ENCODE measurements around the gene UNK. TPM values are rescaled to one million over a fixed set of nuclear protein-coding genes. Genes with fewer than 3 reads are reported as not detected.

The UNK gene
- total and polyA plus RNA-seq, 7 experiments from 2014 or later, result 21.5 to 49.8 (median 39.7) TPM

- peaks cover 0 to 21% (median 5%) of the 10 kb centered on the region in 5 donors for H3K36me3 Mint-ChIP-seq
- H3K4me3 ChIP-seq (ENCODE audit: low read length), result peak overlapping the region; percentile 94
- CTCF ChIA-PET, result interaction anchor here (0.6 to 5.4 kb wide), 12 partner anchors 19 to 151 kb away, joined by 3 to 30 read pairs (median 3); partner anchors contain the start of genes GALK1, SMIM5, TRIM65 and WBP2
- peak overlapping the region; percentile 99 to 100 (median 100) for H3K27ac Mint-ChIP-seq
- H3K9me3 ChIP-seq (ENCODE audit: control insufficient read depth in 2 of 3, low read length in 3 of 3), result no peaks in the 10 kb centered on the region
- H3K9me3 Mint-ChIP-seq, result peaks cover 0 to 5% (median 0%) of the 10 kb centered on the region in 11 donors
- peaks cover 1 to 6% (median 5%) of the 10 kb centered on the region in 3 experiments for H3K36me3 ChIP-seq (ENCODE audit: control insufficient read depth in 2 of 3, insufficient read depth in 3 of 3, low read length in 3 of 3)
- H3K27me3 Mint-ChIP-seq, result peaks cover 0 to 3% (median 0%) of the 10 kb centered on the region in 5 donors
- DNase-seq, result peak in 1 of 9 donors; percentile 40
- intact Hi-C loops (cut with micrococcal nuclease), result loop anchor here (1.0 to 10.0 kb wide), 23 partner anchors 19 to 951 kb away; partner anchors contain the start of genes GGA3 (in 2 of the 2), MRPS7 (in 2 of the 2), TRIM65 (in 2 of the 2) and WBP2 (in 2 of the 2)
- no peak for ATAC-seq
- H3K4me1 ChIP-seq (ENCODE audit: control insufficient read depth in 2 of 2, insufficient read depth in 2 of 2, low read length in 2 of 2), result peaks cover 31 to 33% of the 10 kb centered on the region in 2 donors
- H3K27me3 ChIP-seq (ENCODE audit: control insufficient read depth in 2 of 2, insufficient read depth in 2 of 2, low read length in 2 of 2), result no peaks in the 10 kb centered on the region
- peak overlapping the region; percentile 84 to 98 (median 92) for H3K4me3 Mint-ChIP-seq
- H3K4me1 Mint-ChIP-seq, result peaks cover 23 to 60% (median 51%) of the 10 kb centered on the region in 7 donors
- H3K27ac ChIP-seq (ENCODE audit: low read depth, low read length), result peak overlapping the region; percentile 99
- POLR2A ChIA-PET, result interaction anchor here (0.7 to 6.9 kb wide), 26 partner anchors 8 to 766 kb away, joined by 3 to 106 read pairs (median 6); partner anchors contain the start of genes GALK1, GGA3, GRB2 and MIF4GD
Observed at GRCh38 chr17:75783803-75784472, 668 bp upstream of the UNK start.

- peak overlapping the region; percentile 99 to 100 (median 100) for H3K27ac Mint-ChIP-seq
- ATAC-seq (peak; percentile 84), DNase-seq (peak in 2 of 9 donors; percentile 39 to 93)
- H3K9me3 Mint-ChIP-seq, result no peaks in the 10 kb centered on the region
- H3K4me1 Mint-ChIP-seq, result peaks cover 19 to 53% (median 45%) of the 10 kb centered on the region in 7 donors
- no peaks in the 10 kb centered on the region for H3K27me3 ChIP-seq (ENCODE audit: control insufficient read depth in 2 of 2, insufficient read depth in 2 of 2, low read length in 2 of 2)
- intact Hi-C loops (cut with micrococcal nuclease), result loop anchor here (2.0 to 10.0 kb wide), 8 partner anchors 20 to 950 kb away; partner anchors contain the start of genes GALK1 (in 1 of the 2), MFSD11 (in 1 of the 2), MRPL38 (in 1 of the 2) and RHBDF2 (in 1 of the 2)
- ChIA-PET POLR2A (interaction anchor here (0.7 to 6.9 kb wide), 29 partner anchors 9 to 380 kb away, joined by 3 to 106 read pairs (median 7); partner anchors contain the start of genes GALK1, GRB2, MRPL38 and RECQL5), CTCF (interaction anchor here (0.8 to 5.4 kb wide), 3 partner anchors 32 to 109 kb away, joined by 3 to 30 read pairs (median 15); no protein-coding TSS in a partner anchor)
- peak overlapping the region; percentile 99 for H3K27ac ChIP-seq (ENCODE audit: low read depth, low read length)
- H3K36me3 ChIP-seq (ENCODE audit: control insufficient read depth in 2 of 3, insufficient read depth in 3 of 3, low read length in 3 of 3), result no peaks in the 10 kb centered on the region
- H3K4me3 ChIP-seq (ENCODE audit: low read length), result peak overlapping the region; percentile 94
- no peaks in the 10 kb centered on the region for H3K27me3 Mint-ChIP-seq
- peak overlapping the region; percentile 84 to 98 (median 92) for H3K4me3 Mint-ChIP-seq
- H3K4me1 ChIP-seq (ENCODE audit: control insufficient read depth in 2 of 2, insufficient read depth in 2 of 2, low read length in 2 of 2), result peaks cover 31 to 33% of the 10 kb centered on the region in 2 donors
- no peaks in the 10 kb centered on the region for H3K9me3 ChIP-seq (ENCODE audit: control insufficient read depth in 2 of 3, low read length in 3 of 3)
- H3K36me3 Mint-ChIP-seq, result peaks cover 0 to 18% (median 0%) of the 10 kb centered on the region in 5 donors
Observed at GRCh38 chr17:75785016-75785890, 647 bp downstream of the UNK start.

GRCh38 chr17:75791254-75791653, 6.6 kb downstream of the UNK start:
- ATAC-seq (no peak), DNase-seq (no peak)
- ChIA-PET POLR2A (interaction anchor here (0.5 to 2.5 kb wide), 4 partner anchors 12 to 36 kb away, joined by 3 to 24 read pairs (median 4); a partner anchor contains a TSS), CTCF (interaction anchor here (0.9 to 1.0 kb wide), 2 partner anchors 12 to 27 kb away, joined by 3 to 4 read pairs; partner anchors contain the start of gene GALK1)
- Mint-ChIP-seq H3K27me3 (no peaks in the 10 kb centered on the region), H3K4me3 (no peak overlapping the region), H3K9me3 (no peaks in the 10 kb centered on the region), H3K27ac (peak overlapping the region in 1 of 9 donors; percentile 37), H3K4me1 (peaks cover 9 to 49% (median 44%) of the 10 kb centered on the region in 7 donors), H3K36me3 (peaks cover 0 to 22% (median 5%) of the 10 kb centered on the region in 5 donors)
- H3K27me3 ChIP-seq (ENCODE audit: control insufficient read depth in 2 of 2, insufficient read depth in 2 of 2, low read length in 2 of 2), result no peaks in the 10 kb centered on the region
- H3K9me3 ChIP-seq (ENCODE audit: control insufficient read depth in 2 of 3, low read length in 3 of 3), result no peaks in the 10 kb centered on the region
- intact Hi-C loops (cut with micrococcal nuclease), result no loop called here
- H3K36me3 ChIP-seq (ENCODE audit: control insufficient read depth in 2 of 3, insufficient read depth in 3 of 3, low read length in 3 of 3), result peaks cover 0 to 20% (median 0%) of the 10 kb centered on the region in 3 experiments
- H3K27ac ChIP-seq (ENCODE audit: low read depth, low read length), result no peak overlapping the region
- no peak overlapping the region for H3K4me3 ChIP-seq (ENCODE audit: low read length)
- peaks cover 2 to 3% of the 10 kb centered on the region in 2 donors for H3K4me1 ChIP-seq (ENCODE audit: control insufficient read depth in 2 of 2, insufficient read depth in 2 of 2, low read length in 2 of 2)

GRCh38 chr17:75793460-75793859, 8.9 kb downstream of the UNK start:
- Histone ChIP-seq H3K4me3 (ENCODE audit: low read length) (no peak overlapping the region), H3K27me3 (ENCODE audit: control insufficient read depth in 2 of 2, insufficient read depth in 2 of 2, low read length in 2 of 2) (no peaks in the 10 kb centered on the region), H3K9me3 (ENCODE audit: control insufficient read depth in 2 of 3, low read length in 3 of 3) (no peaks in the 10 kb centered on the region), H3K36me3 (ENCODE audit: control insufficient read depth in 2 of 3, insufficient read depth in 3 of 3, low read length in 3 of 3) (peaks cover 0 to 33% (median 3%) of the 10 kb centered on the region in 3 experiments), H3K27ac (ENCODE audit: low read depth, low read length) (no peak overlapping the region), H3K4me1 (ENCODE audit: control insufficient read depth in 2 of 2, insufficient read depth in 2 of 2, low read length in 2 of 2) (no peaks in the 10 kb centered on the region)
- intact Hi-C loops (cut with micrococcal nuclease), result no loop called here
- ChIA-PET POLR2A (interaction anchor here (1.3 to 2.0 kb wide), 3 partner anchors 7 to 37 kb away, joined by 3 to 8 read pairs (median 6); no protein-coding TSS in a partner anchor), CTCF (interaction anchor here (1.0 kb wide), 1 partner anchor 486 kb away, joined by 4 read pairs; no protein-coding TSS in a partner anchor)
- peaks cover 0 to 28% (median 11%) of the 10 kb centered on the region in 5 donors for H3K36me3 Mint-ChIP-seq
- H3K4me1 Mint-ChIP-seq, result peaks cover 0 to 43% (median 34%) of the 10 kb centered on the region in 7 donors
- no peak for DNase-seq
- no peaks in the 10 kb centered on the region for H3K27me3 Mint-ChIP-seq
- no peak for ATAC-seq
- H3K4me3 Mint-ChIP-seq, result no peak overlapping the region
- peak overlapping the region in 3 of 9 donors; percentile 5 to 61 (median 20) for H3K27ac Mint-ChIP-seq
- H3K9me3 Mint-ChIP-seq, result no peaks in the 10 kb centered on the region

GRCh38 chr17:75795820-75796607, 11.4 kb downstream of the UNK start:
- Mint-ChIP-seq H3K36me3 (peaks cover 5 to 37% (median 15%) of the 10 kb centered on the region in 5 donors), H3K27ac (peak overlapping the region in 1 of 9 donors; percentile 32), H3K4me1 (peaks cover 0 to 40% (median 26%) of the 10 kb centered on the region in 7 donors), H3K9me3 (peaks cover 0 to 1% (median 0%) of the 10 kb centered on the region in 11 donors), H3K27me3 (no peaks in the 10 kb centered on the region), H3K4me3 (no peak overlapping the region)
- intact Hi-C loops (cut with micrococcal nuclease), result no loop called here
- Histone ChIP-seq H3K4me3 (ENCODE audit: low read length) (no peak overlapping the region), H3K9me3 (ENCODE audit: control insufficient read depth in 2 of 3, low read length in 3 of 3) (no peaks in the 10 kb centered on the region), H3K27ac (ENCODE audit: low read depth, low read length) (no peak overlapping the region), H3K4me1 (ENCODE audit: control insufficient read depth in 2 of 2, insufficient read depth in 2 of 2, low read length in 2 of 2) (no peaks in the 10 kb centered on the region), H3K27me3 (ENCODE audit: control insufficient read depth in 2 of 2, insufficient read depth in 2 of 2, low read length in 2 of 2) (no peaks in the 10 kb centered on the region), H3K36me3 (ENCODE audit: control insufficient read depth in 2 of 3, insufficient read depth in 3 of 3, low read length in 3 of 3) (peaks cover 0 to 49% (median 3%) of the 10 kb centered on the region in 3 experiments)
- ATAC-seq, result no peak
- ChIA-PET POLR2A (interaction anchor here (0.6 to 1.7 kb wide), 5 partner anchors 16 to 957 kb away, joined by 3 to 7 read pairs (median 3); partner anchors contain the start of gene UNC13D), CTCF (interaction anchor here (2.2 kb wide), 1 partner anchor 42 kb away, joined by 5 read pairs; no protein-coding TSS in a partner anchor)
- no peak for DNase-seq
